GF-D8 (cell line): ENCODE data around the gene STK16.
A peak's percentile ranks its signal among the peaks of the same experiment; 100 is the strongest.
"Not testable (repeated sequence)": the region's sequence is repeated elsewhere in the genome, so short reads cannot be mapped to it uniquely, and the experiment has no call there.

Source experiments
- DNase-seq: peaks from one replicate; lab custom pipeline; 2025; lab: John Stamatoyannopoulos, UW

The STK16 gene

GRCh38 chr2:219244789-219245147, 511 bp upstream of the STK16 start:
- no peak for DNase-seq

GRCh38 chr2:219245899-219246230, 586 bp downstream of the STK16 start:
- no peak for DNase-seq

DNA sequence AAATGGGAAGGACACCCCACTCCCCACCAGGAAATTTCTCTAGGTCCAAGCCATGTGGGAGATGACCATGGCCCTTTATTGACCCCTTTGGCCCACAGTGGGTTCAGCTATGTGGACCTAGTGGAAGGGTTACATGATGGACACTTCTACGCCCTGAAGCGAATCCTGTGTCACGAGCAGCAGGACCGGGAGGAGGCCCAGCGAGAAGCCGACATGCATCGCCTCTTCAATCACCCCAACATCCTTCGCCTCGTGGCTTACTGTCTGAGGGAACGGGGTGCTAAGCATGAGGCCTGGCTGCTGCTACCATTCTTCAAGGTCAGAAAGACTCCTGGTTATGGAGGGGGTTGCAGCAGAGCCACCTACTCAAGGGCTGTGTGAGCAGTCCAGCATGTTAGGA, 1.3 kb downstream of the STK16 start:
- DNase-seq, result no peak

- DNase-seq, result peak; percentile 67
Measured at GRCh38 chr2:219247678-219248642, 2.7 kb downstream of the STK16 start.

DNA sequence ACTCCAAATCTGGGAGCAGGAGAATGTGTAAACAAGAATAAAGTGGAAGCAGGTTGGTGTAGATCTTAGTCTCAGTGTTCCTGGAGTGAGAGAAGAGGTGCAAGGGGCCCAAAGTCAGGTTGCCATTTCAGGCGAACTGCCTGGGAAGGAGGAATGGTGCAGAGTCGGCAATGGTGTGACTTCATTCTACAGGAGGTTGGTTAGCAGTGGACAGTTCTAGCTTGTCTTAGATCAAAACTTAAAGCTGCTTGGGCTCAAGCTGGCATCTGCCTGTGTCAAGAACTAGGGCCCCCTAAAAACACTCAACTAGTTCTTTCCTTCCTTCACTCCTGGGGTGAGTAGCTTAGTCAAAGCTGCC, 3.5 kb downstream of the STK16 start:
- no peak for DNase-seq

DNA sequence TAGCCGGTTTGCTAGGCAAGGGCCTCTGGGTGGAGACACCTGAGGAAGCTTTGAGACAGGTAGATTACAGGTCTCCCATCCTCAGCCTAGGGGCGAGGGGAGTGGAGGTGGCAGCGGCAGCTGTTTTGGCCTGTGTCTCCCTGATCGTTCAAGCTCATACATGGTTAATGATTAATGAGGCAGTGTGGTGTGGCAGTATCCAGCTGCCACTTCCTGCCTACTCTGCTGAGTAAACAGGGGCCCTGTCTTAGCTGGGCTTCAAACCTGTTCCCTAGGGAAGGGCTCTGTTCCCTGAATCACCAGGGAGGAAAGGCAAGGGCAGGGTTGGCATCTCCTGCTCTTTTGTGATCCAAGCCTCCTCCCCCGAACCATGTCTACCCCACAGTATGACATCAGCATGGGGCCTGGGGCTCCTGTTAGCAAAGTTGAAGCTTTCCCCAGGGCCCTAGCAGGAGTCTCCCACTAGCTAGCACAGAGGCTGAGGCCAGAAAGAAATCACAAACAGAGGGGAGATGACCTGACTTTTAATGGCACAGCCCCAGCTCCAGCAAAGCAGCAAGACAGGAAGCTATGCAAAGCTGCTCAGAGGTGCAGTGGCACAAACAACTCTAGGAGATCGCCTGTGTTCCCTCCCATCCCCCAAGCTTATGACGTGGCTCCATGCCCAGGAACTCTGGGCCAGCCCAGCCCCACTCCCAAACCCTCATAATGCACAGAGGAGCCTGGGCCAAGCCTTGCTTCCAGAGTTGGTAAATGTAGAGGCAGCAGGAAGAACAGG, 4.1 kb downstream of the STK16 start:
- DNase-seq, result peak; percentile 80

GRCh38 chr2:219250049-219250781, 4.9 kb downstream of the STK16 start:
- DNase-seq, result peak; percentile 79

- no peak for DNase-seq
Measured at GRCh38 chr2:219251656-219252055, 6.4 kb downstream of the STK16 start.

DNA sequence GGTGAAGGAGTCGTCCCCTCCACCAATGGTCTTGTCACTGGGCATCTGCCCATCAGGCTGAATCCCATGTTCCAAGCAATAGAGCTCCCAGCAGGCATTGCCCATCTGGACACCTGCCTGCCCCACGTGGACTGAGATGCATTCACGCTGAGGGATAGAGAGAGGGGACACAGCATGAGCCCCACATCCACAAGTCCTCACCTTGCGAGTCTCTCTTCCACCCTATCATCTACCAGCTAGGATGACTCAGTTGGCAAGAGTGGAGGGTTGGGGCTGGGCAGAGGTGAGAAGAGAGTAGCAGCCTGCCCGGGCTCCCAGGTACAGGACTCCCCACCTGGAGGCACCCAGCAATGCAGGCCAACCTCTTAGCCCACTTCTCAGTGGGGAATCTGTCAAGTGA, 6.8 kb downstream of the STK16 start:
- no peak for DNase-seq

- no peak for DNase-seq
Measured at GRCh38 chr2:219252570-219252899, 7.3 kb downstream of the STK16 start.

GRCh38 chr2:219252900-219253752, 7.8 kb downstream of the STK16 start, which contains the start of gene TUBA4B:
Gene TUBA4B, plus strand, starts transcription at chr2:219253243. Its CDS starts 165 bp downstream, at chr2:219253408.
- peak; percentile 46 for DNase-seq

DNA sequence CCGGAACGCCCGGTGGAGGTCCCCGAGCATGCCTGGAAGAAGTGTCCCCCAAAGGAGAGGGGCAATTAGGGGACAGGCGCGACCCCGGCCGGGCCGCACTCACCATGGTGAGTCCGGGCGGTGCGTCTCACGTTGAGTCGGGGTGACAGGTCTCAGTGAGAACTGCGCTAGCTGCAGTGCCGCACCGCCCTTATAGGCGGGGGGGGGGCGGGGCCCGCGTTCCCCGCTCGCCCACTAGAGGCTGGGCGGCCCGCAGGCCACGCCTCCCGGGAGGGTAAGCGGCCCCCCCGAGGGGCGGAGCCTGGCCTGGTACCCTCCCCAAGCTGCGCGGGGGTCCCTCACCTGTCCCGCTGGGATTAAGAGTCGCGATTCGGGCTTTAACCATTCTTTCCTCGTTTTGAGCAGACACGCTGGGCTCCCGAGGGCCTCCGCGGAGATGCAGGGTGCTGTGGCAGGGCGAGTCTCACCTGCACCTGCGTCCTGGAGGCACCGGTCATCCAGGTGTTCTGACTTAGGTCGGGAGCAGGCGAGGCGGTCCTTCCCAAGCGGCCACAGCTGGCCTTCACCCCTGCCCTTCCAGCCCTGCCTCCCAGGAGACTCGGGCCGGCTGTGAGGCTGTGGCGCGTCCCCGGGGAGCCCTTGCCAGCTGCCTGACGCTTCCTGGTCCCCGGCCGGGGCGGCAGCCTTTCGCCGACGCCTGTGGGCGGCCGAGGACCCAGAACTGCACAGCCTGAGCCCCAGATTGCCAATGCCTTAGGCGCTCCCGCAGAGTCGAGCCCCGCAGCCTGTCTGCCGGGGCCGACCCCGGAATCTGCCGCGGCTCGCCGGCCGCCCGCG, 8.7 kb downstream of the STK16 start, which contains the start of gene TUBA4A:
Gene TUBA4A (minus strand): TSS at position 166 of the 837 bp plus-strand sequence. CDS start 60 bp downstream, at position 106.
- DNase-seq, result peak; percentile 29

DNA sequence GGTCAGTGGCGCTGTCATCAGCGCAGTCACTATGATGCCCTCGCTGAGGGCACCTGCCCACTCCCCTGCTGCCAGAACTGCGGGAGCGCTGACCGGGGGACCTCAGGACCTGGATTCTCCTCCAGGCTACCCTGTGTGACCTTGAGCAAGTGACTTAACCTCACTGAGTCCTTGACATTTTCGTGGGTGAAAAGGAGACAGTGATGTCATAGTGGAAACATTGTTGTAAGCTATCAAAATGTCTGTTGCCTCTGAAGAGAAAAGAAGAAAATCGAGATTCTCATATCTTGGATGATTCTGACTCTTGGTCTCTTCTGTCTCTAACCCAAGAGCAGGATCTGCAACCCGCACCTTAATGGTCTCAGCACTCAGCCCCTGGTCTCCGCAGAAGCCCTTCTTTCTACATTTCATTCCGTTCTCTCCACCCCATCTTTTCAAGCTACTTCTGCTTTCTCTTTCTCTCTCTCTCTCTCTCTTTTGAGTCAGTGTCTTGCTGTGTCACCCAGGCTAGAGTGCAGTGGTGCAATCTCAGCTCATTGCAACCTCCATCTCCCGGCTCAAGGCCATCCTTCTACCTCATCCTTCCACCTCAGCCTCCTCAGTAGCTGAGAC, 9.4 kb downstream of the STK16 start:
- peak; percentile 75 for DNase-seq

DNA sequence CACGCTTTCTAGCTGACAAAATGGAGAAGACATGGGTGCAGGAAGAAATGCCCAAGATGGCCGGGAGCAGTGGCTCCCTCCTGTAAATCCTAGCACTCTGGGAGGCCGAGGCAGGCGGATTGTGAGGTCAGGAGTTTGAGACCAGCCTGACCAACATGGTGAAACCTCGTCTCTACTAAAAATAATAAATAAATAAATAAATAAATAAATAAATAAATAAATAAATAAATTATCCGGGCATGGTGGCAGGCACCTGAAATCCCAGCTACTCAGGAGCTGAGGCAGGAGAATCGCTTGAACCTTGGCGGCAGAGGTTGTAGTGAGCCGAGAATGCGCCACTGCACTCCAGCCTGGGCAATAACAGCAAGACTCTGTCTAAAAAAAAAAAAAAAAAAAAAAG, 13.7 kb downstream of the STK16 start:
- DNase-seq, result not testable (repeated sequence)

DNA sequence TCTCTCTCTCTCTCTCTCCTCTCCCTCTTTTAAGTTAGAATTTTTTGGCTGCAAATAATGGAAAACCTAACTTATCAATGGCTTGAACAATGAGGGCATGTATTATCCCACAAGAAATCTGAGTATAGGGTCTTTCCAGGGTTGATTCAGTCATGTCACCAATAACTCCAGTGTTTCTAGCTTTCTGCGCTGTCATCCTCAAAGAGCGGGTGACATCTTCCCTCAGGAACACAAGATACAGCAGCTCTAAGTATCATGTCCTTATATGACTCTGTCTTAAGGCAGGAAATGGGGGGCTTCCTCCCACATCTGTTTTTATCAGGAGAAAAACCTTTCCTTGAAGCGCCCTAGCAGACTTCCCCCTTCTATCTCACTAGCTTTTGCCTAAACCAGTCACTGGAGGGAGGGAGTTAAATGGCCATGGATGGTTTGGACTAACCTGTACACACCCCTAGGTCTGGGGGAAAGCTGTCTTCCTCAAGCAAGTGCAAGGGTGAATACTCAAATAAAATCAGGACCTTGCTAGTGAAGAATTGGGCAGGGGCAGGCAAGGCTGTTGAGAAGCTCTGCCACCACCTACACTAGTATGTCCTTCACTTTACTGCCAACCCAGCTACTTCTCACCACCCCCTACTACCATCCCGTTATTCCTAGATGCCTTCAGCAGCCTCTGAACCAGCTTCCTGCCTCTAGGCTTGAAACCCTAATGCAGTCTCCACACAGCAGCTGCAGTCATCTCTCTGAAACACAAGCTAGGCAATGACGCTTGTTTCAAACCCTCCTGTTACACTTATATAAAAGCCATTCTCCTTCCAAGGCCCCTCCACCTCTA, 16.0 kb downstream of the STK16 start:
- DNase-seq, result no peak

GRCh38 chr2:219266232-219266631, 21.0 kb downstream of the STK16 start:
- DNase-seq, result no peak

DNA sequence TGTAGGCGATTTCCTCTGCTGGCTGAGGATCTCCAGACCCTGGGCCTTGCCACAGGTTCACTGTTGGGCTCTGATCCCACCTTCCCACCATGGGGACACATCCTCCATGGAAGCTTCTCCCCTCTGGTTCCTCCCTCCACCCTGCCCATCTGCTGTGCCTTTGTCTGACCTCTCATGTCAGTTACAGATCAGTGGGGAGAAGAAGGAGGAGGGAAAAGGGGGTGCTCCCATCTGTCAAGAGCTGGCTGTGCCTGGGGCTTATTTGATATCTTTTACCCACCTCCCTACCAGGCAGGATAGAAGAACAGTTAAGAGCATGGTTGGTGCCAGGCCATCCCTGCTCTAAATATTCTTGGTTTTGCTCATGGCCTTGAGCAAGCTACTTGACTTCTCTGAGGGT, 21.6 kb downstream of the STK16 start:
- no peak for DNase-seq

- DNase-seq, result no peak
Measured at GRCh38 chr2:219268294-219268693, 23.0 kb downstream of the STK16 start.

GRCh38 chr2:219269362-219270054, 24.2 kb downstream of the STK16 start:
- no peak for DNase-seq
